Measurements from ENCODE around the gene IGDCC3.

The IGDCC3 gene

GRCh38 chr15:65339416-65339815 is 38.4 kb downstream of the IGDCC3 start:
- no peak for ATAC-seq (ENCODE audit: insufficient read depth, low read depth)
- TF ChIP-seq CTCF (IDR thresholded peaks at IDR 0.05; ENCODE audit: borderline replicate concordance, extremely low read depth, low read length, poor library complexity, severe bottlenecking) (no peak), EZH2 (IDR thresholded peaks at IDR 0.05; ENCODE audit: borderline replicate concordance, low read depth, low read length, severe bottlenecking) (no peak)
- Histone ChIP-seq H2AFZ (ENCODE audit: low read depth, low read length) (no peak overlapping the region), H4K20me1 (ENCODE audit: insufficient read depth, low read length) (no peaks in the 10 kb centered on the region), H3K4me2 (ENCODE audit: insufficient read depth, low read length) (no peak overlapping the region), H3K9ac (ENCODE audit: low read depth, low read length) (no peak overlapping the region), H3K4me1 (ENCODE audit: insufficient read depth, low read length) (no peaks in the 10 kb centered on the region), H3K27ac (ENCODE audit: low read length) (no peak overlapping the region), H3K9me3 (ENCODE audit: insufficient read depth, low read length, severe bottlenecking) (no peaks in the 10 kb centered on the region), H3K36me3 (ENCODE audit: insufficient read depth, low read length) (no peaks in the 10 kb centered on the region), H3K4me3 (ENCODE audit: low read depth in 1 of 2, low read length in 2 of 2) (no peak overlapping the region), H3K27me3 (ENCODE audit: insufficient read depth, low read length, poor library complexity) (peaks cover 3% of the 10 kb centered on the region), H3K79me2 (ENCODE audit: insufficient read depth, low read length) (no peaks in the 10 kb centered on the region)
- no peak for DNase-seq

DNA sequence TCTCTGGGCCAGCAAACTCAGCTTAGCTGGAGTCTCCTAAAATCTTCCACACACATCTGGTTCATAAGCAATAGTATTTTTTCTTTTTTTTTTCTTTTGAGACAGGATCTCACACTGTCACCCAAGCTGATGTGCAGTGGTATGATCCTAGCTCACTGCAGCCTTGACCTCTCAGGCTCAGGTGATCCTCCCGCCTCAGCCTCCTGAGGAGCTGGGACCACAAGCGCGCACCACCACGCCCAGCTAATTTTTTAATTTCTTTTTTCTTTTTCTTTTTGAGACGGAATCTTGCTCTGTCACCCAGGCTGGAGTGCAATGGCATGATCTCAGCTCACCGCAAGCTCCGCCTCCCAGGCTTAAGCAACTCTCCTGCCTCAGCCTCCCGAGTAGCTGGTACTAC is 39.0 kb downstream of the IGDCC3 start:
- DNase-seq, result no peak
- ATAC-seq (ENCODE audit: insufficient read depth, low read depth), result no peak
- Histone ChIP-seq H3K4me1 (ENCODE audit: insufficient read depth, low read length) (no peaks in the 10 kb centered on the region), H3K4me2 (ENCODE audit: insufficient read depth, low read length) (no peak overlapping the region), H3K79me2 (ENCODE audit: insufficient read depth, low read length) (no peaks in the 10 kb centered on the region), H3K27ac (ENCODE audit: low read length) (no peak overlapping the region), H3K27me3 (ENCODE audit: insufficient read depth, low read length, poor library complexity) (peaks cover 3% of the 10 kb centered on the region), H3K9ac (ENCODE audit: low read depth, low read length) (no peak overlapping the region), H3K36me3 (ENCODE audit: insufficient read depth, low read length) (no peaks in the 10 kb centered on the region), H3K4me3 (ENCODE audit: low read depth in 1 of 2, low read length in 2 of 2) (no peak overlapping the region), H4K20me1 (ENCODE audit: insufficient read depth, low read length) (no peaks in the 10 kb centered on the region), H2AFZ (ENCODE audit: low read depth, low read length) (no peak overlapping the region), H3K9me3 (ENCODE audit: insufficient read depth, low read length, severe bottlenecking) (no peaks in the 10 kb centered on the region)
- TF ChIP-seq CTCF (IDR thresholded peaks at IDR 0.05; ENCODE audit: borderline replicate concordance, extremely low read depth, low read length, poor library complexity, severe bottlenecking) (no peak), EZH2 (IDR thresholded peaks at IDR 0.05; ENCODE audit: borderline replicate concordance, low read depth, low read length, severe bottlenecking) (no peak)

DNA sequence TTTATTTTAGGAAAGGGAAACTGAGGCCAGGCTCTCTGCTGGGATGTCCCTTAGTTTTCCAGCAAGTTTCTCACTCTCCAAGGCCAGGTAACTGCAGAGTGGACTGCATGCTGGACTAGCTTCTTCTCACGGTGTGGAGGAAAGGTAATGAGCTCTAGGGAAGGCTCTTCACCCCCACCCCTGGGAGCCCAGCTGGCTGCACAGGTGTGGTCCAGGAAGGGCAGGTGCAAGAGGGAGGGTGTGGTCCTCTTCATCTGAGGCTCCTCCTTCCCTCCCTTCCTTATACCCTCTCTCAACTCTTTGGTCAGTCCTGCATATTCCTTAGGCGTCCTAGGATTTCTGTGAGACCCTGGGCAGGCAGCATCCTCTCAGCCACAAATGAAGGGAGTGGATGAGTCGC is 39.4 kb downstream of the IGDCC3 start:
- no peak for ATAC-seq (ENCODE audit: insufficient read depth, low read depth)
- no peak overlapping the region for H3K9ac ChIP-seq (ENCODE audit: low read depth, low read length)
- DNase-seq, result no peak
- no peak overlapping the region for H2AFZ ChIP-seq (ENCODE audit: low read depth, low read length)
- H3K27me3 ChIP-seq (ENCODE audit: insufficient read depth, low read length, poor library complexity), result peaks cover 3% of the 10 kb centered on the region
- H3K27ac ChIP-seq (ENCODE audit: low read length), result no peak overlapping the region
- no peaks in the 10 kb centered on the region for H3K4me1 ChIP-seq (ENCODE audit: insufficient read depth, low read length)
- H3K9me3 ChIP-seq (ENCODE audit: insufficient read depth, low read length, severe bottlenecking), result no peaks in the 10 kb centered on the region
- no peaks in the 10 kb centered on the region for H3K36me3 ChIP-seq (ENCODE audit: insufficient read depth, low read length)
- no peaks in the 10 kb centered on the region for H4K20me1 ChIP-seq (ENCODE audit: insufficient read depth, low read length)
- no peak overlapping the region for H3K4me3 ChIP-seq (ENCODE audit: low read depth in 1 of 2, low read length in 2 of 2)
- H3K79me2 ChIP-seq (ENCODE audit: insufficient read depth, low read length), result no peaks in the 10 kb centered on the region
- TF ChIP-seq EZH2 (IDR thresholded peaks at IDR 0.05; ENCODE audit: borderline replicate concordance, low read depth, low read length, severe bottlenecking) (no peak), CTCF (IDR thresholded peaks at IDR 0.05; ENCODE audit: borderline replicate concordance, extremely low read depth, low read length, poor library complexity, severe bottlenecking) (no peak)
- no peak overlapping the region for H3K4me2 ChIP-seq (ENCODE audit: insufficient read depth, low read length)
